GM21526 (cell line): Measurements from ENCODE around the gene LHX5.

Experiments used
- ATAC-seq: cut with Tn5 transposase; IDR thresholded peaks from one replicate; pipeline ENCODE4 v1.9.1; 2021; ENCODE audit warnings: moderate library complexity; ENCODE audit not compliant: unreplicated experiment, low FRiP score

LHX5 gene

GRCh38 chr12:113466454-113467141, 5.1 kb downstream of the LHX5 start:
- no peak for ATAC-seq

- no peak for ATAC-seq
These were observed 5.7 kb downstream of the LHX5 start for GRCh38 chr12:113465808-113466453.

GRCh38 chr12:113464852-113465719, 6.6 kb downstream of the LHX5 start:
- ATAC-seq = no peak

GRCh38 chr12:113464452-113464775, 7.3 kb downstream of the LHX5 start:
- no peak for ATAC-seq

- ATAC-seq = no peak
These were observed 7.8 kb downstream of the LHX5 start for GRCh38 chr12:113463746-113464451.

GRCh38 chr12:113462998-113463745, 8.5 kb downstream of the LHX5 start:
- ATAC-seq = no peak

GRCh38 chr12:113462117-113462774, 9.4 kb downstream of the LHX5 start:
- ATAC-seq = no peak

- ATAC-seq = no peak
These were observed 10.0 kb downstream of the LHX5 start for GRCh38 chr12:113461666-113462065.

- no peak for ATAC-seq
These were observed 11.7 kb downstream of the LHX5 start for GRCh38 chr12:113459981-113460380.

- ATAC-seq = no peak
These were observed 14.0 kb downstream of the LHX5 start for GRCh38 chr12:113457710-113458109.

- ATAC-seq = no peak
These were observed 14.5 kb downstream of the LHX5 start for GRCh38 chr12:113457185-113457584.

GRCh38 chr12:113456761-113457160, 14.9 kb downstream of the LHX5 start:
- no peak for ATAC-seq

- no peak for ATAC-seq
These were observed 15.5 kb downstream of the LHX5 start for GRCh38 chr12:113456199-113456598.

GRCh38 chr12:113453330-113453729, 18.3 kb downstream of the LHX5 start:
- ATAC-seq = no peak

- ATAC-seq = no peak
These were observed 19.2 kb downstream of the LHX5 start for GRCh38 chr12:113452458-113452857.

GRCh38 chr12:113449839-113450238, 21.8 kb downstream of the LHX5 start:
- ATAC-seq = no peak

GRCh38 chr12:113449299-113449698, 22.4 kb downstream of the LHX5 start:
- ATAC-seq = no peak

- no peak for ATAC-seq
These were observed 22.8 kb downstream of the LHX5 start for GRCh38 chr12:113448873-113449272.

- ATAC-seq = no peak
These were observed 26.0 kb downstream of the LHX5 start for GRCh38 chr12:113445544-113446171.
